Uterus (tissue), 2 donors: ENCODE measurements around the gene SLC39A11.

Experiments used
- POLR2A ChIP-seq, 2 donors: fragments of 450-650 bp; IDR thresholded peaks; one replicate each; pipeline ENCODE4 v1.6.1; 2016; ENCODE audit warnings: antibody characterized with exemption in 2 of 2, mild to moderate bottlenecking in 1 of 2, moderate library complexity in 1 of 2
- TF ChIP-seq, protein P1 (sequence below), 4 experiments: fragments of 200-600 bp in 2 of 4; fragments of 450-650 bp in 2 of 4; sonication (generic) in 2 of 4; IDR thresholded peaks; one replicate each; pipeline ENCODE4 v1.5.1; 2016 to 2019; ENCODE audit warnings: antibody characterized with exemption in 4 of 4, mild to moderate bottlenecking in 2 of 4, moderate library complexity in 1 of 4

DNA sequence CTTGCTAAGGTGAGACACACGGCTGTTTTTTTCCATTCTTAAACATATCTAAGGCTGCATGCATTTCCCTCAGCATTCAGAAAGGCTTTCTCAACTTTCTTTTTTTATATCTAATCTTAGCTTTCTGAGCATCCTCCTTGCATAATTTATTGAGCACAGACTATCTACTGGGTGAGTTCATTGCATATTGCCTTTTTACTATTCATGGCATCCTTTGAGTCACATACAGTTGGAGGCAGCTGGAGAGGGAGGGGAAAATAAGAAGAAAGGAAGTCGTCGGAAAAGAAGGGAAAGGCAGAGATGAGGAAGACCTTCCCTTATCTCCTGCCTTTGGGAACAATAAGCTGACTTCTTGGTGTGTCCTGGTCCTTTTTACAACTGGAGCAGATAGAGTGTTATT lies 468.3 kb downstream of the SLC39A11 start:
- TF ChIP-seq, protein P1, sequence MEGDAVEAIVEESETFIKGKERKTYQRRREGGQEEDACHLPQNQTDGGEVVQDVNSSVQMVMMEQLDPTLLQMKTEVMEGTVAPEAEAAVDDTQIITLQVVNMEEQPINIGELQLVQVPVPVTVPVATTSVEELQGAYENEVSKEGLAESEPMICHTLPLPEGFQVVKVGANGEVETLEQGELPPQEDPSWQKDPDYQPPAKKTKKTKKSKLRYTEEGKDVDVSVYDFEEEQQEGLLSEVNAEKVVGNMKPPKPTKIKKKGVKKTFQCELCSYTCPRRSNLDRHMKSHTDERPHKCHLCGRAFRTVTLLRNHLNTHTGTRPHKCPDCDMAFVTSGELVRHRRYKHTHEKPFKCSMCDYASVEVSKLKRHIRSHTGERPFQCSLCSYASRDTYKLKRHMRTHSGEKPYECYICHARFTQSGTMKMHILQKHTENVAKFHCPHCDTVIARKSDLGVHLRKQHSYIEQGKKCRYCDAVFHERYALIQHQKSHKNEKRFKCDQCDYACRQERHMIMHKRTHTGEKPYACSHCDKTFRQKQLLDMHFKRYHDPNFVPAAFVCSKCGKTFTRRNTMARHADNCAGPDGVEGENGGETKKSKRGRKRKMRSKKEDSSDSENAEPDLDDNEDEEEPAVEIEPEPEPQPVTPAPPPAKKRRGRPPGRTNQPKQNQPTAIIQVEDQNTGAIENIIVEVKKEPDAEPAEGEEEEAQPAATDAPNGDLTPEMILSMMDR (IDR thresholded peaks at IDR 0.05), result no peak
- TF ChIP-seq POLR2A (IDR thresholded peaks at IDR 0.05), result no peak
